B cell (primary cell): Measurements from ENCODE around the gene TRIM50.
"Not testable (repeated sequence)": the region's sequence is repeated elsewhere in the genome, so short reads cannot be mapped to it uniquely, and the experiment has no call there.

Experiments
- CTCF ChIP-seq: fragments of 200-600 bp; IDR thresholded peaks from one replicate; pipeline ENCODE4 v1.8.0; 2022; ENCODE audit warnings: antibody characterized with exemption, mild to moderate bottlenecking
- EZH2 ChIP-seq: IDR thresholded peaks from 2 replicates; pipeline ENCODE4 v1.6.1; 2012; ENCODE audit warnings: borderline replicate concordance, low read depth, mild to moderate bottlenecking, moderate library complexity, low read length; ENCODE audit not compliant: insufficient read depth, poor library complexity, severe bottlenecking

- TF ChIP-seq CTCF, EZH2: not testable (repeated sequence)
Observed at GRCh38 chr7:73266719-73267368, 61.0 kb downstream of the TRIM50 start.
